ENCODE data around the gene XYLT1.

The XYLT1 gene

DNA sequence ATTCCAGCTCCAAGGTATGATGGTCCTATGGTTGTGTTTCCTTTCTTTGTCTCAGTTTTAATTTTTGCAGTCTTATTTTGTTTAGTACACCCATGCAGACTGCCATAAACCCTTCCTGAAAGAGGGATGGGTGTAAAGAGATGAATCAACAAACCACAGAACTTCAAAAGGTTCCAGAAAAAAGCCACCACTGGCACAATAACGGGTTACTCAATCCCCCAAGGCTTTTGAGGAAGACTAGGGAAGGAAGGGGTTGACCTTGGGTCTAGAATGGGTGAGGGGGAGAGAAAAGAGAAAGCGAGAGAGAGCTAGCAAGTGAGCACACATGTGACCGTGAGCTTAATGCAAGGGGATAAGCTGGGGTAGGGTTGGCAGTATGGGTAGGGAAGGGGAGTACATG lies 168.1 kb downstream of the XYLT1 start:
- peak; percentile 23 for DNase-seq

DNA sequence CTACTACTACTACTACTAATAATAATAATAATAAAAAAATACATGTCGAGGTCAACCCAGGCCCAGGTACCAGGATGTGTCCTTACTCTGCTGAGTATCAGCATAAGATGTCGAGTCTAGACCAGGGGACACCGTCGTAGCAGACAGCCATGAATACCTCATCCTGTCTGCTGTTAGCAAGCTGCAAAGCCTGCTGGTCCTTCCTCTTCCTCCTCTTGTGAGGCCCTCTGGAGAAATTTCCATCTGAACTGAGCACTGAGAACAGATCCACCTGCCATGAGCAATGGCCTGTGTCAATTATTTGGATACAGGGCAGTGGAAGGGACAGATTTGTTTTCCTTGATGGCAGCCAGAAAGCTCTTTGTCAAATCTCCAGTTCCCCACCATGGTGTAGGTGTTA lies 168.5 kb downstream of the XYLT1 start:
- no peak for DNase-seq

DNA sequence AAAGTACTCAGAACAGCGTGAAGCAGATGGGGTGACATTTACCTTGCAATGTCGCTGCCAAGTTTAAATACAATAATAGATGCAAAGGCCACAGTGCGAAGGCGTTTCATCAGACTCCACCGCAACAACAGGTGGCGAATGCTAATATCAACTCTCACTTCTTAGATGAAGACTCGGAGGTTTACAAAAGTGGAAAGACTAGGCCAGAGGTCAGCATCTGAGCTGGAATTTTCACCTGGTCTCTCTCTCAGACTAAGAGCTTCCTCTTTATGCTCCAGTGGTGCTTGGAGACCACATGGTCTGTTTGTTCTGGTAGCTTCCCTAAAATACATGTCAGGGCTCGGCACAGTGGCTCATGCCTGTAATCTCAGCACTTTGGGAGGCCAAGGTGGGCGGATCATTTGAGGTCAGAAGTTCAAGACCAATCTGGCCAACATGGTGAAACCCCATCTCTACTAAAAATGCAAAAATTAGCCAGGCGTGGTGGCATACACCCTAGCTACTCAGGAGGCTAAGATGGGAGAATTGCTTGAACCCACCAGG lies 169.1 kb downstream of the XYLT1 start:
- DNase-seq: no peak

DNA sequence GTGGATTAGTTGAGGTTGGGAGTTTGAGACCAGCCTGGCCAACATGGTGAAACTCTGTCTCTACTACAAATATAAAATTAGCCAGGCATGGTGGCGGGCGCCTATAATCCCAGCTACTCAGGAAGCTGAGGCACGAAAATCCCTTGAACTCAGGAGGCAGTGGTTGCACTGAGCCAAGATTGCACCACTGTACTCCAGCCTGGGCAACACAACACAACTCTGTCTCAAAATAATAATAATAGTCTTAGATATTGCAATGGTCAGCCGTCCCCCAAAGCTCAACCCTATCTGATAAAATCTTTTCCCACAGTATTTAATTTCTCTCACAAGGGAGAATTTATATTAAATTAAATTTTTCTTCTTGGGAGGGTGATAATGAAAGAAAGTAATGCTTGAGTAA lies 169.6 kb downstream of the XYLT1 start:
- no peak for DNase-seq

DNA sequence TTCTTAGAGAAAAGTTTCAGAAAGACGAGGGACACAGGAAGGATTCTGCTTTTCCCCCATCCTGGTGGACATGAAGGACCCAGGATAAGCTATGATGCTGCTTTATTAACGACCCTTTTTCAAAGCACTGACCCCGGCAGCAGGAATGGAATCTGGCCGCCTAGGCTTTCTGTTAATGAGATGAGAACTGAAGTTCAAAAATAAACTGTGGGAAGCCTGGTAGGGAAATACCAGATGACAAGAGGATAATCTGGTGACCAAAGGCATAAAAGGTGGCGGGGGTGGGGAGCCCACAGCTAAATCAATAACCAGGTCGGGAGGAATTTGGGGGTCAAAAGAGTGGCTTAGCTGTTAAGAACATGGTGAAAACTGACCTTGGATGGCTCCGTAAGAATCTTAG lies 171.0 kb downstream of the XYLT1 start:
- DNase-seq: no peak

DNA sequence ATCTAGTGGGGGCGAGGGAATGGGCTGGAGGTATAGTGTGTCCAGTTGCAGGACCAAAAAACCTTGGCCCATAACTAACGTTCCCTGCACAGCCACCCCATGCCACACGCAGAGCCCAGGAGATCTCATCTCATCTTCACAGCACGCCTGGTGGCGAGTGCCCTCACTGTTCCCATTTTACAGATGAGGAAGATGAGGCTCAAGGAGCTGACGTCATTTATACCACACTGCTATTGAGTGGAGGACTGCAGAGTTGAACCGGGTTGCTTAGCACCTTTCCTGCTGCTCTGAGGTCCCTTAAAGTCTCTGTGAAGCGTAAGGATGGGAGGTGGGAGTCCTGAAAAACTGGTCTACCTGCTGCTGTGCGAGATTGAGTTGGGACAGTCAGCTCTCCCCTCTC lies 172.5 kb downstream of the XYLT1 start:
- no peak for DNase-seq

DNA sequence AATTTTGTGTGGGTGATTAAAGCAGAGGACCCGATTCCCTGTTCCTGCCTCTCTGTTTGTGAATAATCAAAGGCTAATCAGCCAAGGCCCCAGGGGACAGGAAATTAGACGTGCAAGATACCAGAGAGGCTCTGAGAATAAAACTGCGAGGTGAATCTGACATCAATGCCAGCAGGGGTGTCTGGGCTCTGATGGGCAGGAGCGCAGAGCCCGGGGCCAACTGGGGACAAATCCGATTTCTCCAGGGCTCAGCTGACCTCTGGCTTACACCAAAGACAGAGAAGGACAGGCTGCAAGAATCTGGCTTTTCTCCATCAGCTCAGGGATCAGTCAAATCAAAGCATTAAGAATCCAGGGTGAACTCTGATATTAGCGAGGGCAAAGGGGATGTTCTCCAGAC lies 174.3 kb downstream of the XYLT1 start:
- no peak for DNase-seq

DNA sequence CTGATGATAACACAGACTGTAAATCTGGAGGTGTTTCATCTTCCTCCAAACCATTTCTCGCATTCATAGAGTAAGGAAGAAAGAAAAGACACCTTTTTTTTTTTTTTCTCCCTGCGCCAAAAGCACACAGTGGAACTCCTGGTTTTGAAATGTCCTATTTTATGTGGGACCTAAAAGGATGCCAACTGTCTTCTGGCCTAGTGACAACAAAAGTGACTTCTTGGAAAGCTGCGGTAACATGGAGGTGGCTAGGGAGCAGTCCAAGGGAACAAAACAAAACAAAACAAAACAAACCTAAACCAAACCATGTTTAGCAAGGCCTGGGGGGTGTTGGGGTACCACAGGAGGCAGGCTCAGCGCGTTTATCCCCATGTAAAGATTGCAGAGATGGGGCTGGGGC lies 174.8 kb downstream of the XYLT1 start:
- DNase-seq: no peak

DNA sequence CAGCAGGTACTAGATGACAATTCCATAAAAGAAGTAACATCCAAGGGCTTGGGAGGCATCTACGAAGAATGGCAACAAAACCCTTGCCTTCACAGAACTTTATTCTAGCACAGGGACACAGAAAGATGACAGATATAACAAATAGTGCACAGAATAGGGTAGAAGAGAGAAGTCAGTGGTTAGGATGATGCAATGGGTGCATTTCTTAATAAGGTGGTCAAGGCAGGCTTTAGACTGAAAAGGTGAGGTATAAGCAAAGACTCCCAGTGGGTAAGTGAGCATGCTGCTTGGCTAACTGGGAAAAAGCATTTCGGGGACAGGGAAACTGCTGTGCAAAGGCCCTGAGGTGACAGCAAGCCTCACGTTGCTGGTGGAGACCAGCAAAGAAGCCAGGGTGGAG lies 175.9 kb downstream of the XYLT1 start:
- DNase-seq: no peak

DNA sequence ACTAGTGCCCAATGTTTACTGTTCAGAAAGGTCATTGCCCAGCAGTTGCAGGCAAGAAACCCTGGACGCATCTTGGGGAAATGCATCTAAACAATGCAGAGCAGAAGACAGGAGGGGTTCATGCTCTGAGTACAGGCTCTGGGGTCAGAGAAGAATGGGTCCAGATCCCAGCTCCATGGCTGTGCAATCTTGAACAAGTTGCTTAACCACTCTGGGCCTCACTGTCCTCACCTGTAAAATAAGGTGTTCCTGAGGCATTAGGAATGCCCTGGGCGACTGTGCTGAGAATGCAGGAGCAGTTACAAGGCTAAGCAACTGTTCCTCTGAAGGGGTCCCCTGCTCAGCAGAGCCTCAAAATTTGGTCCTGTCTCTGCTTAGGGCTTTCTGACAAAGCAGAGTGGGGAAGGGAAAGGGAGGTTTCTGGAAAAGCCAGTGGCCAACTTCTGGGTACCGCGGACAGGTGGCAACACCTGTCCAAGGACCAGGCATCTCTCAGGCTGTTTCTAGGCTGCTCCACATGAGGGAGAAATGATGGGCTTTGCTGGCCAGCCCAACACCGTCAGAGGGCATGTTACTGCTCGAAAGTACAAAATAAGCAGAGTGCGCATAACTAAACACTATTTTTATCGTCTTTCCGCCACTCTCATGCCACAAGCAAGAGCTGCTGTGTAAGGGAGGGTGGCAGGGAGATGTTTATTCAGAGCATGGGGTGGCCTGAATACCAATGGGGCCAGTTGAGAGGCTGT lies 176.8 kb downstream of the XYLT1 start:
- no peak for DNase-seq

DNA sequence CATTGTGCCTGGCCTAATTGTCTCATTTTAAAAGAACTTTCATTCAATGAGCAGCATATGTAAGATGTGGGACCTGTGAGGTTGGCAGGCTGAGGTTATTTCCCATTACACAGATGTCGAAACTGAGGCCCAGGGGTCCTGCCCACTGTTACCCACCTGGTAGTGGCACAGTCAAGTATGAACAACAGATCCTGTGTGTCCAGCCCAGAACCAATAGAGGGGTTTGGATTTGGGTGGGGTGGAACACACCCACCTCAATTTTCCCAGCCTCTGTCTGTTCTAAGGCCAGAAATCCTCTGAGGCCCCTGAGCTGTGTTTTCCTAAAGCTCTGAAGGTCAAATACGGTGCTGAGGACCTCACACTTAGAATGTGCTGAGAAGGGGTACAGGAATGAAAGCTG lies 179.5 kb downstream of the XYLT1 start:
- DNase-seq: no peak

DNA sequence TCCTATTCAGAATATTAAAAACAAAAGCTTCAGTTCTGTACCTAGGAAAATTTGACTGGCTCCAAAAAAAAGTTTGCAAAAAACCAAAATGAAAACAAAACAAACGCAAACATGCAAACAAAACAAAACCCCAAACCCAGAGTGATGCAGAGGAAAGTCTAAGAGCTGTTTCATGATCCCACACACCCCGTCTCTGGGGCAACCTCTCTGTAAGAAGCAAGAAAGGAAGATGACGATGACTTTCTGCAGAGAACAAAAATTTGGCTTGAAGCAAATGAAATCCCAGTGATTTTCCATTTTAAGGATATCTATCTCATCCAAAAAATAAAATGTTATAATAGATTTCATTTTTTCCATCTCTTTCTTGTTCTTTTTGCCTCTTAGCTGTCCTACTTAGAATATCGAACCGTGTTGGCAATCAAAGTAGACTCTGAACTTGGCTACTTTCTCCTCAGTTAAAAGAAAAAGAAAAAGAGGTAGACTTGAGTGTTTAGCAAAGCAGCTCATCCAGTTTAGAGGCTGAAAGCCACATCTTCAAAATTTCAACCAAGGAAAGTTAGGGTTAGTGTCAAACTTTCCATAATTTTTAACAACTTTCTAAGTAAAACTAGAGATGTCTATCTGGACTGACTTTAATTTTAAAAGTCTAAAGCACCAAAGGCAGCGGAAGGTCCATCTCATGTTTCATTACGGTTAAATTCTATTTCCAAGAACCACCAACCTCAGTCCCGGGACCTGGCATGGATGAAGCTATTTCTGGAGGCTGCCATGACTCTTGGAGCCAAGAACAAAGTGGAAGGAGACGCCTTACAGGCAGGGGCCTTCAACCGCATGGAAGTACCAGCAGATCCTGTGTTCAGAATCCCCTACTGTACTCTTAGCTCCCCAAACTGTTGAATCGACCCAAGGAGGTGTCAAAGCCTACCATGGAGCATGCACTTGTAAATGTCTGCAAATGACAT lies 180.8 kb downstream of the XYLT1 start:
- no peak for DNase-seq

DNA sequence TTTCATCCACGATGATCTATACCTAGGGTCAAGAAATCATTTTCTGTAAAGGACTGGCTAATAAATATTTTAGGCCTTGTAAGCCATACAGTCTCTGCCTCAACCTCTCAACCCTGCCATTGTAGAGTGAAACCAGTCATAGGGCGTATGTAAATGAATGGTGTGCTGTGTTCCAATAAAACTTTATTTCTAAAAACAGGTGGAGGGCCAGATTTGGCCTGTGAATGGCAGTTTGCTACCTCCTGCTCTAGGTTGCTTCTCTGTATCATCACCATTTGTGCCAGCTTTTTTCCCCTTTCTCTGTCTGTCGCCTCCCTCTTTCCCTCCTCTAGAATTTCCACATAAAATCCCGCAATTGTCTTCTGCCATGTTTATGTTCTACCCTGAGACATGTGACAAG lies 181.7 kb downstream of the XYLT1 start:
- no peak for DNase-seq

DNA sequence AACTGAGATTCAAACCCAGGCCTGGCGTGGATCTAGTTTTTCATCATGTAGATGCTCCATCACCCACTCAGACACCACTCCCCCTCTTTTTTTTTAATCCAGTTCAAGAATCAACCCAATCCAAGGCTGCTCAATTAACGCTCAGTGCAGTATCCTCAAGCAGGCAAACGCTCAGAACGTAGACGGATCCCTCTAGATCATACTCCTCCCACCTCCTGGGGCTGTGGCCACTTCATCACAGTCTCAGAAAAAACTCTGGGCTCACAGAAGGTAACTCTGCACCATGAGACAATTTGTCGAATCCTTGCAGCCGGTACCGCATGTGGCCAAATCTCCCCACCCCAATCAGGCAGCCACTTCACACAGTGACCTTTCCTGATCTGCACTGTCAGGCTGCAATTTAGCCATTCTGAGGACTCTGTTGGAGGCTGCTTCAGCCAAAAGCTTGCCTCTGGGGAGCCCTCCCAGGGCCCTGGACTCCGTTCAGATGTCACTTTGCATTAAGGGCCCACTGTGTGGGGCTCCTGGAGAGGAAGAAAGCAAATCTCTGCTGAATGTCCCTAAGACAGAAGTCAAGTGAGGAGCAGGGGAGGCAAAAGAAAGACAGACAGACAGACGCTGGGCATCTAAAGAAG lies 183.5 kb downstream of the XYLT1 start:
- DNase-seq: no peak

DNA sequence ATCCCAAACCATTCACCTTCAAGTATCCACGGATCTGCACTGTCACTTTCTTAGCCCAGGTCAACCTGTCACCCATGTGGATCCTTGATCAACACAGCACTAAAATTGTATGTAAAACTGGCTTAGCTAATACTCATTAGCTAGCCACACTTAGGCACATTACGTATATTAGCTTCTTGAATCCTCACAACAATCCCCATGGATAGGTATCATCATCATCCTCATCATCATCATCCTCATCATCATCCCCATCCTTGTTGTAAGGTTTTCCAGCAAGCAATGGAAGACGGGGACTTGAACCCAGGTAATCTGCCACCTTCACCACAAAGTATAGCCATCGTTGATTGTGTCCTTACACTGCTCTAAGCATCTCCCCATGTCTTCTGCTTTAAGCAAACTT lies 184.3 kb downstream of the XYLT1 start:
- DNase-seq: no peak

DNA sequence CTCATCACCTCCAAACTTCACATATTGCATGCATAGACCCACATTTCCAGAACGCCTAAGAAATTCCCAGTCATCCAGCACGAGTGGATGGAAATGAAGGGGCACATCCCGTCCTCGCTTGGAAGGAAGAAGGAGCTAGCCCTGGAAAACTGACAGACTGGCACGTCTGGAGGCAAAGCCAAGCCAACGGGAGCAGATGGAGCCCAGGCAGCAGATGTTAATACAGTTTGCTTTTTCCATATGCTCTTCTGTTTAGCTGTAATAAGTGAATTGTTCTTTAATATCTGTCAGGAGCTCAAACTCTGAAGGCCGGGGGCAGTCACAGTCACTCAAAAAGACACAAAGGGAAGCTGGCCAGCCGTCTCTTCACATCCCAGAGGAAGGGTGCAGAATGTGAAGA lies 187.7 kb downstream of the XYLT1 start:
- no peak for DNase-seq

DNA sequence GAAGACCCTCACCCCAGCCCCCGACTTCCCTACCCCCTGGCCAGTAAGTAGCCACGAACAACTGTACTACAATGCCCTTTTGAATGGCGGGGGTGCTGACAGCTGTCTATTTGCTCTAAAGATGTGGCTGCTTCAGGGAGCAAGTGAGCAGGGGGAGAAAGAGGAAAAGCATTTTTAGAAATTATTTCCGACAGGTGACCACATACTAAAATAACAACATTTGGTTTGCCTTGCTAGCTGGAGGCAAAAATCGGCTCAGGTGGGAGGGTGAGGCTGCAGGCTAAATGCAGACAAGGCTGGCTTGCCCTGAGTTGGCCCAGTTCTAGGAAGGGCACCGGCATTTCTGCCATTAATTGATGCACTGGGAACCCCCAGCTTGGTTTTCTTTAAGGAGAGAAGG lies 188.5 kb downstream of the XYLT1 start:
- DNase-seq: no peak

DNA sequence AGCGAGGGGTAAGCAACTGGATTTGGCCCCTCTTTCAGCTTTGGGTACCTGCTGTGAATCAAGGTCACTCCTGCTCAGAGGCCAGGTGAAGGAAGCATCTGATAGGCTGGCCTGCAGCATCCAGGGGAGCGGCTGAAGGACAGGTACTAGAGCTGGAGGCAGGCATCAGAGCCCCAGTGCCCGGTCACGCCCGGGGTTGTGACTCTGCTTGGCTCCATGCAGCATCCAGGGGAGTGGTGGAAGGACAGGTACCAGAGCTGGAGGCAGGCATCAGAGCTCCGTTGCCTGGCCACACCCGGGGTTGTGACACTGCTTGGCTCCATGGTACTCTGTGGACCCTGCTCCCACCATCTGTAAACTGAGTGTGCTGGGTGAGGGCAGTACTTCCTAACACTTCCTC lies 189.7 kb downstream of the XYLT1 start:
- no peak for DNase-seq

DNA sequence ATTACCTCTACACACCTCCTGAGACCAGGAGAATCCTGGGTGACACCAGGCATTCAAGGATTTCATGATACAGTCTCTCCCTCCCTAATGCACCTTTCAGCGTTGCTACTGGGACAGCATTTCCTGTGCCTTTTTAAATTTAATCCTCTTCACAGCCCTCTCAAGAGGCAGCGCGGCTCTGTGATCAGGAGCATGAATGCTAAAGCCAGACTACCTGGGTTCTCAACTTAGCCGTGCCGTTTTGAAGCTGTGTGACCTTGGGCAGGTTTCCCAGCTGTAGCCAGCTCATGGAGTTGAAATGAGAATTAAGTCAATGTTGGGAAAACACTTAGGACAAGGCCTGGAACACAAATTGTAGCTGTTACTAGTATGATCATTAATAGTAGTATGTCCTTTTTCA lies 191.8 kb downstream of the XYLT1 start:
- DNase-seq: no peak

DNA sequence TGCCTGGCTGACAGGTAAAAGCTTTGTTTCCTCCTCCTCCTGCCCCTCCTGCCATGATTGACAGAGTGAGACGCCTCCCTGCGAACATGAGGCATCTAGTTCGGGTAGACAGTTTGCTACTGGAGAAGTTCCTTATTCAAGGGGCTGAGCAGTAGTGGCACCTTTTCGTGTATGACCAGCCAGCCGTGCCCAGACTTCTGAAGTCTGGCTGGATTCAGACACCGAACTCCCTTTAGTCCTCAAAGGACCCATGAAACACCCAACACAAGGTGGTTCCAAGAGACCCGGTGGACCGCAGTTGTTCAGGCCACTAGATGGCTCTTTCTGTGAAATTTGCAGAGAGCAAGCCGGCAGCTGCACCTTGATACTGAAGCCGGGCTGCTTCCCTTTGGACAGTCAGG lies 192.8 kb downstream of the XYLT1 start:
- DNase-seq: no peak

DNA sequence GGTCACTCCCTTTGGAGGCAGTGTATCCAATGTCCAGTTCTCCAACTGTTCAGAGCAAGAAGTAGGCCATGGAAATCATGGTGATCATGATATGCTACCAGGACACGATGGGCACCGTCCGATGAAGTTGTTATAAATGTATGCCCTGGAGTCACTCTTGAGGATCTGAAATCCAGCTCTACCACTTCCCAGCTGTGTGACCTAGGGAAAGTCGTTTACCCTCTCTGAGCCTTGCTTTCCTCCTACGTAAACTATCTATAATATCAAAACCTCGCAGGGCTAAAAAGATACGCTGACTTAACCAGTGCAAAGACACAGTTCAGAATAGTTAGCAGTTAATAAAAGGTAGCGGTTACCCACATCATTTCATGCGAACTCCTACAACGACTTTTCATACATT lies 194.2 kb downstream of the XYLT1 start:
- DNase-seq: no peak

DNA sequence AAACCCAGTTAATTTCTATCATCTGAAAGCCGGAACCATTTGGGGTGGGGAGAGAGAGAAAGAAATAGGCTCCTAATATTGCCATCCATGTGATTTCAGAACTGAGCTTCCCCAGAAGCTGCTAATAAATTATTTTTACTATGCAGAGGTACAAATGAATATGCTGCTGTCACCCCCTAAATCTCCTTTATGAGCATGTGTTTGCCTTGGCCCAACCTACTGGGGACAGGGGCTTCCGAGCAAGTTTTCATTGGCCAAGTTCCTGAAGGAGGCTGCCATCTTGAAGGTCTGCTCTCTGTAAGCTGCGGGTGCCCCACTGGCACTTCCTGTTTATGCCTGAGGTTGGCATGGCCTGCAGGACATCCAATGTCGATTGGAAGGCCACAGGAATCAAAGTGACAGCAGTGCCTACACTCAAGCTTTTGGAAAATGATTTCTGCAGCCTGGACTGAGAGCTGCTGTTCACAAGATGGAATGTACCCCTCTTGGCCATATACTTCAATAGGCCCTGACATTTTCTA lies 194.7 kb downstream of the XYLT1 start:
- DNase-seq: no peak

Measured in EL (cell line).